ENCODE data around the gene CPNE2. TPM values are rescaled to one million over a fixed set of nuclear protein-coding genes. Genes with fewer than 3 reads are reported as not detected.
A peak's percentile ranks its signal among the peaks of the same experiment; 100 is the strongest.

The CPNE2 gene
- 11.6 and 15.3 TPM in 2 replicates for total RNA-seq

DNA sequence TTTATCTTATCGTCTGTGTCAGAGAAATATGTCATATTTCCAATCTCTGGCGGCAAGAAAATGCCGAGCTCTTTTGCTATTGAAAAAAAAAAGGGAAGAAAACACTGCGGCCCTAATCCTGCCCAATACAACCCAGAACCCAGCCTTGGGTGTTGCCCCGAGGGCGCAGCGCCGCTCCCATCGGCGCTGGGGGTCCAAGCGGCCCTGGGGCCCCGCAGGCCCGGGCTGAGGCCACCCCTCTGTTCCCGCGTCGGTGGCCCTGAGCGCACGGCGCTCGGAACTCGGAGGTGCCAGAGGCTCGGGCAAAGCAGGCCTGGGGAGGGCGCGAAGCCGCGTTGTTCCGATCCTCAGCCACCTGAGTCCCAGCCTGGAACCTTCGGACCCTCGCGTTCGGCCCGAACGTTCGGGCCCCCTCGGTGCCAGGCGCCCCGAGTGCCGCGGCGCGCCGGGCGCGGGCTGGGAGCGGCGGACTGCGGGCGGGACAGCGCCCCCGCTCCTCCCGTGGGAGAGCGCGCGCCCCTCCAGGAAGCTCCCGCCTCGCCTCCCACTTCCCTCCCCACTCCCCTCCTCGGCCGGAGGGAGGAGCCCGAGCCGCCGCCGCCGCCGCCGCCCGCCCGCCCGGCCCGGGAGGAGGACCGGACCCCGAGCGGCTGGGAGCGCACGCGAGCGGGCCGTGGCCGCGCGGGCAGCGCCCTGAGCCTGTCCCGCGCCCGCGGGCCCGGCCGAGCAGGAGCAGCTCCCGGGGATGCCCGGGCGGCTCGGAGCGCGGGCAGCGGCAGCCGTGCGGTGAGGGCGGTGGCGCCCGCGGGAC, at the start of gene CPNE2:
Gene CPNE2 (plus strand): TSS at position 609 of the 811 bp plus-strand sequence. CDS start 18,160 bp downstream, outside the sequence.
- peak; percentile 98 for DNase-seq (ENCODE audit: insufficient read length, low spot score, missing footprints)

DNA sequence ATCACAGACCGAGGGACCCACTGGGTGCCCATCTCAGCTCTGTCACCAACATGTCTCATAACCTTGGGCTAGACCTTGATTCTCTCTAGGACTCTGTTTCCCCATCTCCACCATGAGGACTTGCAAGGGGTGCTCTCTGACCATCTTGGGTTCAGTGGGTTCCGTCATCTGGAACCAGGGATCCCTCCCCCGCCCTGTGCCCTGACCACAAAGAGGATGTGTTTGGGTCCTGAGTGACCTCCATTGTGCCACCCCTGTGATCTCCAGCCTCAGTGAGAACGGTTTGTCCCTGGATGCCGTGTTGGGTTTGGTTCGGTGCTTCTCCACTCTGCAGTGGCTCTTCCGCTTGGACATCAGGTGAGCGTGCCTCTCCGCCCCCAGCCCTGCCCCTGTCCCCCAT, 49.1 kb upstream of the CPNE2 start:
- Histone ChIP-seq H3K36me3 (ENCODE audit: insufficient read depth, low read length) (peaks cover 61% of the 10 kb centered on the region), H3K27ac (ENCODE audit: low read depth, low read length) (no peak overlapping the region), H3K4me2 (ENCODE audit: insufficient read depth, low read length) (no peak overlapping the region), H3K27me3 (ENCODE audit: insufficient read depth, low read length) (no peaks in the 10 kb centered on the region), H3K9me3 (ENCODE audit: low read depth, low read length) (no peaks in the 10 kb centered on the region), H3K4me3 (ENCODE audit: insufficient read depth, low read length) (no peak overlapping the region), H3K4me1 (ENCODE audit: insufficient read depth, low read length) (peaks cover 14% of the 10 kb centered on the region), H2AFZ (ENCODE audit: low read length) (no peak overlapping the region), H3K79me2 (ENCODE audit: insufficient read depth, low read length) (no peaks in the 10 kb centered on the region), H4K20me1 (ENCODE audit: insufficient read depth, low read length) (no peaks in the 10 kb centered on the region)
- DNase-seq (ENCODE audit: insufficient read length, low spot score, missing footprints): peak; percentile 38
- TF ChIP-seq, protein P1, sequence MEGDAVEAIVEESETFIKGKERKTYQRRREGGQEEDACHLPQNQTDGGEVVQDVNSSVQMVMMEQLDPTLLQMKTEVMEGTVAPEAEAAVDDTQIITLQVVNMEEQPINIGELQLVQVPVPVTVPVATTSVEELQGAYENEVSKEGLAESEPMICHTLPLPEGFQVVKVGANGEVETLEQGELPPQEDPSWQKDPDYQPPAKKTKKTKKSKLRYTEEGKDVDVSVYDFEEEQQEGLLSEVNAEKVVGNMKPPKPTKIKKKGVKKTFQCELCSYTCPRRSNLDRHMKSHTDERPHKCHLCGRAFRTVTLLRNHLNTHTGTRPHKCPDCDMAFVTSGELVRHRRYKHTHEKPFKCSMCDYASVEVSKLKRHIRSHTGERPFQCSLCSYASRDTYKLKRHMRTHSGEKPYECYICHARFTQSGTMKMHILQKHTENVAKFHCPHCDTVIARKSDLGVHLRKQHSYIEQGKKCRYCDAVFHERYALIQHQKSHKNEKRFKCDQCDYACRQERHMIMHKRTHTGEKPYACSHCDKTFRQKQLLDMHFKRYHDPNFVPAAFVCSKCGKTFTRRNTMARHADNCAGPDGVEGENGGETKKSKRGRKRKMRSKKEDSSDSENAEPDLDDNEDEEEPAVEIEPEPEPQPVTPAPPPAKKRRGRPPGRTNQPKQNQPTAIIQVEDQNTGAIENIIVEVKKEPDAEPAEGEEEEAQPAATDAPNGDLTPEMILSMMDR (IDR thresholded peaks at IDR 0.05; ENCODE audit: extremely low read depth, low read depth, low read length): no peak

More for the DNA sequence above, at the start of gene CPNE2:
- Histone ChIP-seq H4K20me1 (ENCODE audit: insufficient read depth, low read length) (peaks cover 8% of the 10 kb centered on the region), H2AFZ (ENCODE audit: low read length) (peak within 1 kb of the TSS; percentile 82), H3K27ac (ENCODE audit: low read depth, low read length) (no peak within 1 kb of the TSS), H3K4me2 (ENCODE audit: insufficient read depth, low read length) (peak within 1 kb of the TSS; percentile 85), H3K4me3 (ENCODE audit: insufficient read depth, low read length) (peak within 1 kb of the TSS; percentile 77), H3K36me3 (ENCODE audit: insufficient read depth, low read length) (no peaks in the 10 kb centered on the region), H3K9me3 (ENCODE audit: low read depth, low read length) (no peaks in the 10 kb centered on the region), H3K79me2 (ENCODE audit: insufficient read depth, low read length) (peaks cover 10% of the 10 kb centered on the region), H3K4me1 (ENCODE audit: insufficient read depth, low read length) (peaks cover 15% of the 10 kb centered on the region), H3K27me3 (ENCODE audit: insufficient read depth, low read length) (peaks cover 2% of the 10 kb centered on the region)
- TF ChIP-seq, protein P1 (IDR thresholded peaks at IDR 0.05; ENCODE audit: extremely low read depth, low read depth, low read length): no peak

DNA sequence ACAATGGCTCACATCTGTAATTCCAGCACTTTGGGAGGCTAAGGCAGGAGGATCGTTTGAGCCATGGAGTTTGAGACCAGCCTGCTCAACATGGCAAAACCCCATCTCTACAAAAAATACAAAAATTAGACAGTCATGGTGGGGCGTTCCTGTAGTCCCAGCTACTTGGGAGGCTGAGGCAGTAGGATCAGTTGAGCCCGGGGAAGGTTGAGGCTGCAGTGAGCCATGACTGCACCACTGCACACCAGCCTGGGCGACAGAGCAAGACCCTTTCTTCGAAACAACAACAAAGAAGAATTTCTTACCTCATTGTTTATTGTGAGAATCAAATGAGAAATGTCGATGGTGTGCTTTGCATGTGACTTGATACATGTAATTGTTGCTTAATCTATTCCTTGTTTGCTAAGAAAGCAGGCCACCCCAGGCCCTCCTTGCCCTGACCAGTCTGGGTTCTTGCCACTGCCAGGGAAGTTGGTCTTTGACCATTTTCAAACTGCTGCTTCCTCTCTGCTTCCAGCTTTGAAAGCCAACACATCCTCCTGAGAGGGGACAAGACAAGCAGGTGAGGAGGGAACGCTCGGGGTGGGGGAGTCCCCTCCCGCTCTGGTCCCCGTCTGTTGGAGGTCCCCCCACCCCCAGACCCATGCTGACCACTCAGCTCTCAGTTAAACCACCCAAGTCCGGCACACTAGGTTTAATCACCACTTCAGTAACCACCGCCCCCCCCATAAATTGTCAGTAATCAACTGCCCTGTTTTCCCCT, 47.3 kb upstream of the CPNE2 start:
- H2AFZ ChIP-seq (ENCODE audit: low read length): no peak overlapping the region
- no peaks in the 10 kb centered on the region for H3K79me2 ChIP-seq (ENCODE audit: insufficient read depth, low read length)
- peaks cover 53% of the 10 kb centered on the region for H3K36me3 ChIP-seq (ENCODE audit: insufficient read depth, low read length)
- H3K27me3 ChIP-seq (ENCODE audit: insufficient read depth, low read length): no peaks in the 10 kb centered on the region
- H4K20me1 ChIP-seq (ENCODE audit: insufficient read depth, low read length): no peaks in the 10 kb centered on the region
- no peaks in the 10 kb centered on the region for H3K4me1 ChIP-seq (ENCODE audit: insufficient read depth, low read length)
- TF ChIP-seq, protein P1 (IDR thresholded peaks at IDR 0.05; ENCODE audit: extremely low read depth, low read depth, low read length): no peak
- no peak overlapping the region for H3K27ac ChIP-seq (ENCODE audit: low read depth, low read length)
- no peaks in the 10 kb centered on the region for H3K9me3 ChIP-seq (ENCODE audit: low read depth, low read length)
- H3K4me3 ChIP-seq (ENCODE audit: insufficient read depth, low read length): no peak overlapping the region
- no peak for DNase-seq (ENCODE audit: insufficient read length, low spot score, missing footprints)
- no peak overlapping the region for H3K4me2 ChIP-seq (ENCODE audit: insufficient read depth, low read length)
